Gastroesophageal sphincter (tissue), 4 donors: Measurements from ENCODE around the gene HSP90AB1. TPM values are rescaled to one million over a fixed set of nuclear protein-coding genes. Genes with fewer than 3 reads are reported as not detected.
A peak's percentile ranks its signal among the peaks of the same experiment; 100 is the strongest.

Source experiments
- ATAC-seq: fragments of 150-250 bp; one replicate; pipeline ENCODE4 v1.9.1; 2016; ENCODE audit warnings: mild to moderate bottlenecking, moderate library complexity
- H3K27ac ChIP-seq, 4 donors: fragments of 200-600 bp; sonication (generic) in 3 of 4; 1 replicate in 3 of 4; 2 replicates in 1 of 4; pipeline ENCODE4 v1.5.1; 2016 to 2019
- H3K27me3 ChIP-seq: fragments of 200-600 bp; sonication (generic); one replicate; pipeline ENCODE4 v1.5.1; 2019
- H3K36me3 ChIP-seq, 2 donors: fragments of 200-600 bp; sonication (generic); one replicate each; pipeline ENCODE4 v1.5.1; 2019; ENCODE audit warnings: control low read depth in 1 of 2
- H3K4me1 ChIP-seq, 3 donors: fragments of 200-600 bp; sonication (generic); 1 replicate in 2 of 3; 2 replicates in 1 of 3; pipeline ENCODE4 v1.5.1; 2016 to 2019; ENCODE audit warnings: control low read depth in 2 of 3
- H3K4me3 ChIP-seq, 2 donors: fragments of 200-600 bp; sonication (generic); one replicate each; pipeline ENCODE4 v1.5.1; 2019; ENCODE audit warnings: mild to moderate bottlenecking in 1 of 2, moderate library complexity in 1 of 2
- H3K9me3 ChIP-seq, 3 donors: fragments of 200-600 bp; sonication (generic); one replicate each; pipeline ENCODE4 v1.5.1; 2017 to 2019; ENCODE audit warnings: control low read depth in 2 of 3
- EP300 ChIP-seq: sonication (generic); formaldehyde crosslinking; IDR thresholded peaks from one replicate; pipeline ENCODE4 v1.6.1; 2017; ENCODE audit warnings: antibody characterized with exemption, mild to moderate bottlenecking
- POLR2A ChIP-seq, 2 donors: fragments of 450-650 bp; IDR thresholded peaks; one replicate each; pipeline ENCODE4 v1.6.1; 2017; ENCODE audit warnings: antibody characterized with exemption in 2 of 2, mild to moderate bottlenecking in 2 of 2, moderate library complexity in 1 of 2
- POLR2AphosphoS5 ChIP-seq: sonication (generic); formaldehyde crosslinking; IDR thresholded peaks from one replicate; pipeline ENCODE4 v1.6.1; 2017; ENCODE audit warnings: antibody characterized with exemption
- WGBS, 2 donors: methylation state at CpG; one replicate each; pipeline ENCODE4 v1.1.5; 2018; ENCODE audit warnings: low coverage in 1 of 2; 5-methylcytosine and 5-hydroxymethylcytosine counted together
- total RNA-seq, 4 donors: library from RNA; depleted of rRNA; stranded (reverse); fragments of >200 nt; gene quantifications; one replicate each; pipeline ENCODE4 v1.1.0, GENCODE V29; 2016
- TF ChIP-seq, protein P1 (sequence below), 4 experiments: fragments of 200-600 bp in 2 of 4; fragments of 450-650 bp in 2 of 4; sonication (generic) in 1 of 4; IDR thresholded peaks; one replicate each; pipeline ENCODE4 v1.5.1; 2017 to 2019; ENCODE audit warnings: antibody characterized with exemption in 4 of 4, mild to moderate bottlenecking in 2 of 4, moderate library complexity in 2 of 4

The HSP90AB1 gene
- total RNA-seq, 4 donors from 2014 or later, result 553 to 749 (median 626) TPM

- 78 to 81% methylated on average over 6 to 7 of the region's 7 CpGs for WGBS, 2 donors
Measured at GRCh38 chr6:44243345-44243744, 3.6 kb upstream of the HSP90AB1 start.

GRCh38 chr6:44245391-44245911 lies 1.4 kb upstream of the HSP90AB1 start:
- no peak for TF ChIP-seq POLR2AphosphoS5
- no peak for TF ChIP-seq EP300
- TF ChIP-seq POLR2A (IDR thresholded peaks at IDR 0.05), result no peak
- TF ChIP-seq, protein P1, sequence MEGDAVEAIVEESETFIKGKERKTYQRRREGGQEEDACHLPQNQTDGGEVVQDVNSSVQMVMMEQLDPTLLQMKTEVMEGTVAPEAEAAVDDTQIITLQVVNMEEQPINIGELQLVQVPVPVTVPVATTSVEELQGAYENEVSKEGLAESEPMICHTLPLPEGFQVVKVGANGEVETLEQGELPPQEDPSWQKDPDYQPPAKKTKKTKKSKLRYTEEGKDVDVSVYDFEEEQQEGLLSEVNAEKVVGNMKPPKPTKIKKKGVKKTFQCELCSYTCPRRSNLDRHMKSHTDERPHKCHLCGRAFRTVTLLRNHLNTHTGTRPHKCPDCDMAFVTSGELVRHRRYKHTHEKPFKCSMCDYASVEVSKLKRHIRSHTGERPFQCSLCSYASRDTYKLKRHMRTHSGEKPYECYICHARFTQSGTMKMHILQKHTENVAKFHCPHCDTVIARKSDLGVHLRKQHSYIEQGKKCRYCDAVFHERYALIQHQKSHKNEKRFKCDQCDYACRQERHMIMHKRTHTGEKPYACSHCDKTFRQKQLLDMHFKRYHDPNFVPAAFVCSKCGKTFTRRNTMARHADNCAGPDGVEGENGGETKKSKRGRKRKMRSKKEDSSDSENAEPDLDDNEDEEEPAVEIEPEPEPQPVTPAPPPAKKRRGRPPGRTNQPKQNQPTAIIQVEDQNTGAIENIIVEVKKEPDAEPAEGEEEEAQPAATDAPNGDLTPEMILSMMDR (IDR thresholded peaks at IDR 0.05), result no peak
- ATAC-seq, result no peak
- Histone ChIP-seq H3K27ac (peak overlapping the region; percentile 87 to 100 (median 98)), H3K36me3 (peaks cover 0 to 22% of the 10 kb centered on the region in 2 donors), H3K9me3 (no peaks in the 10 kb centered on the region), H3K4me1 (peaks cover 0 to 38% (median 18%) of the 10 kb centered on the region in 3 donors), H3K27me3 (no peaks in the 10 kb centered on the region), H3K4me3 (peak overlapping the region; percentile 63 to 79)
- 52 to 71% methylated on average over 4 to 6 of the region's 12 CpGs for WGBS, 2 donors

More at GRCh38 chr6:44243345-44243744, 3.6 kb upstream of the HSP90AB1 start:
- Histone ChIP-seq H3K36me3 (peaks cover 0 to under 1% of the 10 kb centered on the region in 2 donors), H3K4me1 (peaks cover 0 to 21% (median 6%) of the 10 kb centered on the region in 3 donors), H3K9me3 (no peaks in the 10 kb centered on the region), H3K4me3 (no peak overlapping the region), H3K27me3 (no peaks in the 10 kb centered on the region), H3K27ac (no peak overlapping the region)
- TF ChIP-seq, protein P1 (IDR thresholded peaks at IDR 0.05), result no peak
- no peak for TF ChIP-seq POLR2AphosphoS5
- no peak for TF ChIP-seq EP300
- no peak for TF ChIP-seq POLR2A (IDR thresholded peaks at IDR 0.05)
- no peak for ATAC-seq

DNA sequence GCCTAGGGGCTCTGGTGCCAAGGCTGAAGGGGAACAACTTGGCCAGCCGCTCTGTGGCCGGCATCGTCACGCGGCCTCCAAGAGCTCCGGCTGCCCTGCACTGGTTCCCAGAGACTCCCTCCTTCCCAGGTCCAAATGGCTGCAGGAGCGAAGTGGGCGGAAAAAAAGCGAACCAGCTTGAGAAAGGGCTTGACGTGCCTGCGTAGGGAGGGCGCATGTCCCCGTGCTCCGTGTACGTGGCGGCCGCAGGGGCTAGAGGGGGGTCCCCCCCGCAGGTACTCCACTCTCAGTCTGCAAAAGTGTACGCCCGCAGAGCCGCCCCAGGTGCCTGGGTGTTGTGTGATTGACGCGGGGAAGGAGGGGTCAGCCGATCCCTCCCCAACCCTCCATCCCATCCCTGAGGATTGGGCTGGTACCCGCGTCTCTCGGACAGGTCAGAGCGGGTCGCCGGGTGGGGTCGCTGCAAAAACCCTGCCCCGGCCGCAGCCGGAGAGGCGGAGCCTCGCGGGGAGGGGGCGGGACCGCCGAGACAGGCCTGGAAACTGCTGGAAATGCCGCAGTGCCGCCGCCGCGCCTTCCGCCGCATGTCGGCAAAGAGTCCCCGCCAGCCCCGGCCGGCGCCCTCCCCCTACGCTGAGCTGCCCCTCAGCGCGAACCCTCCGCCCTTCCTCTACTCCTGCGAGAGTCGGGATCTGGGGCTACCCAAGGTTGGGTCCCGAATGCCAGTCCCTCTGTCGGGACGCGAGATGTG lies 814 bp upstream of the HSP90AB1 start:
- peak; percentile 77 for ATAC-seq
- peak overlapping the region; percentile 87 to 100 (median 98) for H3K27ac ChIP-seq
- H3K36me3 ChIP-seq, result peaks cover 0 to 28% of the 10 kb centered on the region in 2 donors
- peaks cover 0 to 44% (median 18%) of the 10 kb centered on the region in 3 donors for H3K4me1 ChIP-seq
- TF ChIP-seq POLR2AphosphoS5, result peak; percentile 60
- TF ChIP-seq EP300, result no peak
- TF ChIP-seq POLR2A (IDR thresholded peaks at IDR 0.05), result no peak
- TF ChIP-seq, protein P1 (IDR thresholded peaks at IDR 0.05), result peak in 1 of 4 experiments; percentile 73
- no peaks in the 10 kb centered on the region for H3K27me3 ChIP-seq
- H3K9me3 ChIP-seq, result no peaks in the 10 kb centered on the region
- 0% methylated on average over 10 of the region's 62 CpGs; no CpG with 5 or more reads in 1 of the 2 donors for WGBS, 2 donors
- H3K4me3 ChIP-seq, result peak overlapping the region; percentile 63 to 79

DNA sequence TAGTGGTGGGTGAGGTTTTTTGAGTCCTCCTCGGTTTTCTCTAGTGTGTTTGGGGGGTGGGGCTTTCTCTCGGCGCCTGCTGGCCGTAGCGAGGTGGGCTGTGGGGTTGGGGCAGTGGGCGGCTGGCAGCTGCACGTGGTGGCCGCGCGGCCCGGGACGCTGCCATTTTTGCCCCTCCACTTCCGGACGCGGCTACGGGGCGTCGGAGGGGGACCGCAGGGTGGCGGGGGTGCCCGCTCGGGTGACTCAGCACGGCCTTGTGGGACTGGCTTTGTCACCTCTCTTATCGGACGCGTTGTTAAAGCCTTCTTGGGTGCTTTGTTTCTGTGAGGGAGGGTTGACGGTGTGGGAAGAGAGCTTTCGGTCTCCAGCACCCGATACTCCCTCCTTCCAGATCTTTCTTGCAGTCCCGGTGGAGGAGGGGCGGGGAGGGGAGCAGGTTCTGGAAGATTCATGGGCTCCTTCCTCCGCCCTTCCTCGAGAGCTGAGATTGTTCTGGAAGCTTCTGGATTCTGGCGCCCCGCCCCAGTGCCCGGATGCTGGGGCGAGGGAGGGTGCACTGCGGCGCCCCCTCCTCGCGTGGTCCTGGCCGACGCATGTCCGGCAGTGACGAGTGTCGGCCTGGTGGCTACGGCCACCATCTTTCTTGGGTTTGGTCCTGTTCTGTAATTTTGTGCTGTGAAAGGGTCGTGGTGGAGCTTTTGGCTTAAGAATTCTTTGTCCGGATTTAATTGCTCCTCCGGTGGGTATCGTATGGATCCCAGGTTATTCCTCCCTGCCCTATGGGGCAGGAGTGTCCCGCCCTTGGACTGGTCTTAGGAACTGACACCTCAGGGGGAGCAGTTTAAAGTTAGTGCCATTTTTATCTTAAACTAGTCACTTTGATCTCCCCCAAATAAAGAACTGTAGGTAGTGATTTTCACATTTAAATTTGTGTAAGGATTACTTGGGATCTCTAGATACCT lies 719 bp downstream of the HSP90AB1 start:
- Histone ChIP-seq H3K4me1 (peaks cover 0 to 60% (median 18%) of the 10 kb centered on the region in 3 donors), H3K9me3 (no peaks in the 10 kb centered on the region), H3K4me3 (peak overlapping the region; percentile 63 to 79), H3K27me3 (no peaks in the 10 kb centered on the region), H3K36me3 (peaks cover 0 to 43% of the 10 kb centered on the region in 2 donors), H3K27ac (peak overlapping the region; percentile 87 to 100 (median 98))
- 0% methylated on average over 5 to 7 of the region's 52 CpGs for WGBS, 2 donors
- TF ChIP-seq POLR2AphosphoS5 (no peak), POLR2A (IDR thresholded peaks at IDR 0.05) (no peak), EP300 (no peak)
- TF ChIP-seq, protein P1 (IDR thresholded peaks at IDR 0.05), result no peak
- peak; percentile 46 for ATAC-seq
